Esophagus squamous epithelium (tissue), 4 donors: ENCODE measurements around the gene GTF2IRD1.

Experiments used
- CTCF ChIP-seq, 6 experiments: fragments of 450-650 bp in 4 of 6; fragments of 200-600 bp in 2 of 6; sonication (generic) in 2 of 6; IDR thresholded peaks; one replicate each; pipeline ENCODE4 v1.5.1; 2016 to 2019; ENCODE audit warnings: antibody characterized with exemption in 6 of 6, mild to moderate bottlenecking in 4 of 6, moderate library complexity in 4 of 6
- POLR2A ChIP-seq, 4 donors: fragments of 450-650 bp; IDR thresholded peaks; one replicate each; pipeline ENCODE4 v1.6.1; 2017; ENCODE audit warnings: antibody characterized with exemption in 4 of 4, mild to moderate bottlenecking in 4 of 4, moderate library complexity in 3 of 4

DNA sequence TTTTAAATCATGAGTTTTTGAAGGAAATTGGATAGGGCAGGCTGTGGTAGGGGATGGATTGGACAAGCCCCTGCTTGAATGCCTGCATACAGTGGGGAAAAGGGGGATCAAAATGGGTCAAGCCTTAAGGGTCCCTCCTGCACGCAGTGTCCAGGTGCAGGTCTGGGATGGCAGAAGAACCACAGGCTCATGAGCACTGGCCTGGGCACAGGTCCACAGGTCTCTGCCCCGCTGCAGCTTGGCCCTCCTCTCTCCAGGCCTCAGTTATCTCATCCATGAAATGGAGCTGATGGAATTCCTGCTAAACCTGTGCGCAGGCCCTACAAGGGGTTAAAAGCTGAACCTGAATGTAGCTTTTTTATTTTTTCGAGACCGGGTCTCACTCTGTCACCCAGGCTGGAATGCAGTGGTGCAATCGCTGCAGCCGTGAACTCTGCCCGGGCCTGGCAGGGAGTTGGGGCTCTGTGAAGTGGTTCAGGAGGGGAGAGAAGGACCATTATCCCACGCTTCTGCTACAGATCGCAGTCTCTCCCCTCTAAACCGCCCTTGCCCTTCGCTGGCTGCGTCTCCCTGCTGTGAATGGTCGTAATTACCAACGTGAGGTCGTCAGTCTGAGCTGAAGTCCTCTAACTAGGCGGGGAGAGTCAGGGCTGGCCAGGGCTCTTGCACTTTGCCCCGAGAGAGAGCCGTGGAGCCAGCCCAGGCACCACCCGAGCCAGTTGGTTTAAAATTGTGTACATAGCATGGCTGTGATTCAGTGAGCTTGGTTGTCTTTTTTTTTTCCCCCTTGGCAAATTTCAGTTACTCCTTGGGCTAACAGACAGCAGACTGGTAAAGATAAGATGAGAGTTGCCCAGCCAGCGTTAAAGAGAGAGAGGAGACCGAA, 126.3 kb downstream of the GTF2IRD1 start:
- TF ChIP-seq POLR2A (IDR thresholded peaks at IDR 0.05) (no peak), CTCF (IDR thresholded peaks at IDR 0.05) (no peak)
